Brain microvascular endothelial cell (primary cell): ENCODE results near the gene SULT1C3.
"Not testable (repeated sequence)": the region's sequence is repeated elsewhere in the genome, so short reads cannot be mapped to it uniquely, and the experiment has no call there.

Experiments used
- DNase-seq: peaks from one replicate; pipeline ENCODE4 v3.0.0-alpha.2; 2020
- H3K27ac ChIP-seq: fragments of 250-450 bp; sonication (Bioruptor Pico); 2 replicates; pipeline ENCODE4 v1.5.1; 2020; ENCODE audit warnings: mild to moderate bottlenecking, moderate library complexity
- H3K27me3 ChIP-seq: fragments of 250-450 bp; sonication (Bioruptor Pico); replicated peaks from 2 replicates; pipeline ENCODE4 v1.5.1; 2020; ENCODE audit warnings: mild to moderate bottlenecking
- H3K36me3 ChIP-seq: fragments of 250-450 bp; sonication (Bioruptor Pico); replicated peaks from 2 replicates; pipeline ENCODE4 v1.5.1; 2020; ENCODE audit warnings: mild to moderate bottlenecking
- H3K4me3 ChIP-seq: 2 replicates; pipeline ENCODE4 v1.5.1; 2011; ENCODE audit warnings: low read depth, mild to moderate bottlenecking, control low read depth, low read length, moderate library complexity
- CTCF ChIP-seq: IDR thresholded peaks from 2 replicates; pipeline ENCODE4 v1.5.1; 2011; ENCODE audit warnings: low read depth, mild to moderate bottlenecking, moderate library complexity, low read length, control low read depth, inconsistent platforms; ENCODE audit errors: missing control alignments
- in situ Hi-C: cut with HindIII; loops from 2 replicates; pipeline ENCODE4 v1.10.0; 2017; ENCODE audit warnings: low sequenced_read_pairs, low pct_ligation_motif_present

Gene SULT1C3

GRCh38 chr2:108279468-108279867 lies 39.7 kb downstream of the SULT1C3 start:
- Histone ChIP-seq H3K27me3 (no peaks in the 10 kb centered on the region), H3K4me3 (no peak overlapping the region), H3K27ac (no peak overlapping the region), H3K36me3 (no peaks in the 10 kb centered on the region)
- no peak for DNase-seq
- in situ Hi-C loops, result no loop called here
- TF ChIP-seq CTCF, result no peak

GRCh38 chr2:108280466-108280865 lies 40.7 kb downstream of the SULT1C3 start:
- no peak overlapping the region for H3K4me3 ChIP-seq
- no peak for TF ChIP-seq CTCF
- H3K27ac ChIP-seq, result no peak overlapping the region
- no peak for DNase-seq
- no peaks in the 10 kb centered on the region for H3K36me3 ChIP-seq
- H3K27me3 ChIP-seq, result no peaks in the 10 kb centered on the region
- in situ Hi-C loops, result no loop called here

GRCh38 chr2:108284566-108284965 lies 44.8 kb downstream of the SULT1C3 start:
- H3K4me3 ChIP-seq, DNase-seq, H3K27me3 ChIP-seq, H3K36me3 ChIP-seq, in situ Hi-C loops, H3K27ac ChIP-seq: not testable (repeated sequence)

GRCh38 chr2:108285616-108286015 lies 45.8 kb downstream of the SULT1C3 start:
- DNase-seq, result no peak
- H3K27ac ChIP-seq, result no peak overlapping the region
- in situ Hi-C loops, result no loop called here
- H3K4me3 ChIP-seq, result no peak overlapping the region
- TF ChIP-seq CTCF, result no peak
- no peaks in the 10 kb centered on the region for H3K27me3 ChIP-seq
- H3K36me3 ChIP-seq, result no peaks in the 10 kb centered on the region

- Histone ChIP-seq H3K27ac (no peak overlapping the region), H3K27me3 (no peaks in the 10 kb centered on the region), H3K4me3 (no peak overlapping the region), H3K36me3 (no peaks in the 10 kb centered on the region)
- no peak for DNase-seq
- TF ChIP-seq CTCF, result no peak
- in situ Hi-C loops, result no loop called here
Measured at GRCh38 chr2:108287169-108287568, 47.4 kb downstream of the SULT1C3 start.

GRCh38 chr2:108288534-108289106 lies 48.9 kb downstream of the SULT1C3 start, which contains the start of gene SULT1C2:
Gene SULT1C2 (plus strand): TSS chr2:108288895. CDS start chr2:108293668, 4,773 bp downstream.
- no peak within 1 kb of the TSS for H3K4me3 ChIP-seq
- no peaks in the 10 kb centered on the region for H3K27me3 ChIP-seq
- TF ChIP-seq CTCF, result peak; percentile 12
- in situ Hi-C loops, result no loop called here
- no peaks in the 10 kb centered on the region for H3K36me3 ChIP-seq
- peak; percentile 67 for DNase-seq
- peak within 1 kb of the TSS; percentile 12 for H3K27ac ChIP-seq
